Tibial nerve (tissue), 4 donors: ENCODE results near the gene ZNF318.

Experiments used
- EP300 ChIP-seq, 2 donors: sonication (generic); formaldehyde crosslinking; IDR thresholded peaks; one replicate each; pipeline ENCODE4 v1.6.1; 2017; ENCODE audit warnings: antibody characterized with exemption in 2 of 2, mild to moderate bottlenecking in 1 of 2
- POLR2A ChIP-seq, 2 donors: fragments of 450-650 bp; IDR thresholded peaks; one replicate each; pipeline ENCODE4 v1.6.1; 2017; ENCODE audit warnings: antibody characterized with exemption in 2 of 2, mild to moderate bottlenecking in 2 of 2, moderate library complexity in 2 of 2
- TF ChIP-seq, protein P1 (sequence below), 5 experiments: fragments of 200-600 bp in 3 of 5; fragments of 450-650 bp in 2 of 5; sonication (generic) in 3 of 5; IDR thresholded peaks; one replicate each; pipeline ENCODE4 v1.5.1; 2016 to 2019; ENCODE audit warnings: antibody characterized with exemption in 5 of 5, mild to moderate bottlenecking in 3 of 5, moderate library complexity in 2 of 5

DNA sequence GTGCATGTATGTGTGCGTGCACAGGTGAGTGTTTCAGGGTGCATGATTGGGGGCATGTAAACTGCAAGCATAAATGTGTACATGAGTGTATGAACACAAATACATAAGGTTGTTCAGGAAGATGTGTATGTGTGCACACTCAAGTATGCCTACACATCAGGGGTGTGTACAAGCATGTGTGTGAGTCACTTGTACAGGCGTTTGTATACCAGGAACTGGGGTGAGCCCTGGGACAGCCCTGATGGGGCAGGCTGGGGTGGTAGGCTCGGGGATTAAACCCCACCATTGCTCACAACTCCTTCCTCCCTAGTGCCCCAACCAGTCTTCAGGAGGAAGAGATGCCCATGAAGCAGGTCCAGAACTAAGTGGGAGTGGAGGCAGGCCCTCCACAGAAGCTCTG is 65.1 kb downstream of the ZNF318 start:
- TF ChIP-seq, protein P1, sequence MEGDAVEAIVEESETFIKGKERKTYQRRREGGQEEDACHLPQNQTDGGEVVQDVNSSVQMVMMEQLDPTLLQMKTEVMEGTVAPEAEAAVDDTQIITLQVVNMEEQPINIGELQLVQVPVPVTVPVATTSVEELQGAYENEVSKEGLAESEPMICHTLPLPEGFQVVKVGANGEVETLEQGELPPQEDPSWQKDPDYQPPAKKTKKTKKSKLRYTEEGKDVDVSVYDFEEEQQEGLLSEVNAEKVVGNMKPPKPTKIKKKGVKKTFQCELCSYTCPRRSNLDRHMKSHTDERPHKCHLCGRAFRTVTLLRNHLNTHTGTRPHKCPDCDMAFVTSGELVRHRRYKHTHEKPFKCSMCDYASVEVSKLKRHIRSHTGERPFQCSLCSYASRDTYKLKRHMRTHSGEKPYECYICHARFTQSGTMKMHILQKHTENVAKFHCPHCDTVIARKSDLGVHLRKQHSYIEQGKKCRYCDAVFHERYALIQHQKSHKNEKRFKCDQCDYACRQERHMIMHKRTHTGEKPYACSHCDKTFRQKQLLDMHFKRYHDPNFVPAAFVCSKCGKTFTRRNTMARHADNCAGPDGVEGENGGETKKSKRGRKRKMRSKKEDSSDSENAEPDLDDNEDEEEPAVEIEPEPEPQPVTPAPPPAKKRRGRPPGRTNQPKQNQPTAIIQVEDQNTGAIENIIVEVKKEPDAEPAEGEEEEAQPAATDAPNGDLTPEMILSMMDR (IDR thresholded peaks at IDR 0.05), result no peak
- TF ChIP-seq POLR2A (IDR thresholded peaks at IDR 0.05) (no peak), EP300 (IDR thresholded peaks at IDR 0.05) (no peak)
